Measurements from ENCODE around the gene ACVRL1.

GRCh38 chr12:51887476-51888315, 19.6 kb upstream of the ACVRL1 start, which contains the start of gene ANKRD33:
- TF ChIP-seq EZH2 (IDR thresholded peaks at IDR 0.05; ENCODE audit: borderline replicate concordance) (no peak), EZH2phosphoT487 (IDR thresholded peaks at IDR 0.05; ENCODE audit: low read depth, severe bottlenecking, unreplicated experiment) (no peak)
- TF ChIP-seq, protein P1, sequence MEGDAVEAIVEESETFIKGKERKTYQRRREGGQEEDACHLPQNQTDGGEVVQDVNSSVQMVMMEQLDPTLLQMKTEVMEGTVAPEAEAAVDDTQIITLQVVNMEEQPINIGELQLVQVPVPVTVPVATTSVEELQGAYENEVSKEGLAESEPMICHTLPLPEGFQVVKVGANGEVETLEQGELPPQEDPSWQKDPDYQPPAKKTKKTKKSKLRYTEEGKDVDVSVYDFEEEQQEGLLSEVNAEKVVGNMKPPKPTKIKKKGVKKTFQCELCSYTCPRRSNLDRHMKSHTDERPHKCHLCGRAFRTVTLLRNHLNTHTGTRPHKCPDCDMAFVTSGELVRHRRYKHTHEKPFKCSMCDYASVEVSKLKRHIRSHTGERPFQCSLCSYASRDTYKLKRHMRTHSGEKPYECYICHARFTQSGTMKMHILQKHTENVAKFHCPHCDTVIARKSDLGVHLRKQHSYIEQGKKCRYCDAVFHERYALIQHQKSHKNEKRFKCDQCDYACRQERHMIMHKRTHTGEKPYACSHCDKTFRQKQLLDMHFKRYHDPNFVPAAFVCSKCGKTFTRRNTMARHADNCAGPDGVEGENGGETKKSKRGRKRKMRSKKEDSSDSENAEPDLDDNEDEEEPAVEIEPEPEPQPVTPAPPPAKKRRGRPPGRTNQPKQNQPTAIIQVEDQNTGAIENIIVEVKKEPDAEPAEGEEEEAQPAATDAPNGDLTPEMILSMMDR (IDR thresholded peaks at IDR 0.05; ENCODE audit: poor library complexity) = no peak
